DND-41 (cell line): ENCODE data around the gene PLIN4.

ENCODE experiments used
- CTCF ChIP-seq: IDR thresholded peaks from 2 replicates; pipeline ENCODE4 v1.5.1; 2012; ENCODE audit warnings: borderline replicate concordance, low read length, moderate library complexity, mild to moderate bottlenecking; ENCODE audit not compliant: poor library complexity, severe bottlenecking; ENCODE audit errors: extremely low read depth
- EZH2 ChIP-seq: IDR thresholded peaks from 3 replicates; pipeline ENCODE4 v1.6.1; 2012; ENCODE audit warnings: borderline replicate concordance, low read depth, mild to moderate bottlenecking, moderate library complexity, low read length, inconsistent platforms; ENCODE audit not compliant: severe bottlenecking

DNA sequence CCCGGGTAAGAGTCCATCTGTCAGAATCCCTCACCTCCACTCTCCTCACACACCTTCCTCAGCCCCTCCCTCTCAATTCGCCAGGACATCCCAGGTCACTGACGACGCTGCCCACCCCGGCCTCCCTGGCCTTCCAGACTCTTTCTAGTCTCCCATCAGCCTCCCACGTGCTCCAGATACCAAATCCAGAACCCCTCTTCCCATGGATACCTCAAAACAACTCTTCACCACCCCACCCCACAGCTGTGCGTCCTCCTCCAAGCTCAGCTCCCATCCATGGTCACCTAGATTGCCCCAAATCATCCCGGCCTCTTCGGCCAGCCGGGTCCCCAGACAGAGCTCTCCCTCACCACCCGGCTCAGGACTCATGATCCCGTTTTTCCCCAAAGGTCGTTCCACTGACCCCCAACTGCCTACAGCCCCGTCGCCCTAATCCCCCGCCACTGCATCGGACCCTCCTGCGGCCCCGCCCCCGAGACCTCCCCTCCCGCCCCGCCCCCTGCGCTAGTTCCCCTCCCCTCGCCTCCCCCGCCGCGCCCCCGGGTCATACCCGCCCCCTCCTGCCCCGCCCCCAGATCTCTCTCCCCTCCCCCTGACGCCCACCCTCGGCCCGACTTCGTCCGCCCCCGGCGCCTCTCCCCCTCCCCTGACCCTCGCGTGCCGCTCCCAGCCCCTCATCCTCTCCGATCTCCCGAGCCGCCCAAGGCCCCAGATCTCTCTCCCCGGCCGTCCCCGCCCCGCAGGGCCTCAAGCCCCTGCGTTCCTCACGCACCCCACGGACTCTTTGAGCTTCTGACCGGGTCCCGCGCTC lies 61.2 kb downstream of the PLIN4 start:
- TF ChIP-seq EZH2 (no peak), CTCF (no peak)
